Measurements from ENCODE around the gene NEGR1.

Gene NEGR1

GRCh38 chr1:71592646-71593274 lies 689.6 kb downstream of the NEGR1 start:
- ChIA-PET POLR2A (ENCODE audit: low non-redundant PET) (no interaction called here), CTCF (no interaction called here)
- H3K27ac ChIP-seq = no peak overlapping the region
- no peak for DNase-seq (ENCODE audit: low spot score)
- TF ChIP-seq CTCF (conservative IDR thresholded peaks at IDR 0.05; ENCODE audit: low read depth) = no peak

GRCh38 chr1:71589005-71589404 lies 693.3 kb downstream of the NEGR1 start:
- POLR2A ChIA-PET (ENCODE audit: low non-redundant PET) = no interaction called here
- CTCF ChIA-PET = interaction anchor here (0.6 kb wide), 1 partner anchor 691 kb away, joined by 3 read pairs; no protein-coding TSS in a partner anchor

GRCh38 chr1:71587961-71588360 lies 694.4 kb downstream of the NEGR1 start:
- ChIA-PET POLR2A (ENCODE audit: low non-redundant PET) (no interaction called here), CTCF (no interaction called here)
- no peak for DNase-seq (ENCODE audit: low spot score)
- TF ChIP-seq CTCF (conservative IDR thresholded peaks at IDR 0.05; ENCODE audit: low read depth) = no peak
- no peak overlapping the region for H3K27ac ChIP-seq

More at GRCh38 chr1:71589005-71589404, 693.3 kb downstream of the NEGR1 start:
- DNase-seq (ENCODE audit: low spot score) = no peak
- no peak overlapping the region for H3K27ac ChIP-seq
- TF ChIP-seq CTCF (conservative IDR thresholded peaks at IDR 0.05; ENCODE audit: low read depth) = no peak

- TF ChIP-seq CTCF (conservative IDR thresholded peaks at IDR 0.05; ENCODE audit: low read depth) = no peak
- no peak for DNase-seq (ENCODE audit: low spot score)
Observed at GRCh38 chr1:71586030-71586429, 696.3 kb downstream of the NEGR1 start.

GRCh38 chr1:71583756-71584155 lies 698.6 kb downstream of the NEGR1 start:
- DNase-seq (ENCODE audit: low spot score) = no peak
- no peak overlapping the region for H3K27ac ChIP-seq
- TF ChIP-seq CTCF (conservative IDR thresholded peaks at IDR 0.05; ENCODE audit: low read depth) = no peak
- POLR2A ChIA-PET (ENCODE audit: low non-redundant PET) = no interaction called here
- CTCF ChIA-PET = no interaction called here

More at GRCh38 chr1:71586030-71586429, 696.3 kb downstream of the NEGR1 start:
- H3K27ac ChIP-seq = no peak overlapping the region
- CTCF ChIA-PET = no interaction called here
- POLR2A ChIA-PET (ENCODE audit: low non-redundant PET) = no interaction called here

GRCh38 chr1:71582673-71583072 lies 699.7 kb downstream of the NEGR1 start:
- POLR2A ChIA-PET (ENCODE audit: low non-redundant PET) = no interaction called here

More at GRCh38 chr1:71582673-71583072, 699.7 kb downstream of the NEGR1 start:
- no peak overlapping the region for H3K27ac ChIP-seq
- CTCF ChIA-PET = interaction anchor here (0.6 kb wide), 1 partner anchor 275 kb away, joined by 3 read pairs; no protein-coding TSS in a partner anchor
- TF ChIP-seq CTCF (conservative IDR thresholded peaks at IDR 0.05; ENCODE audit: low read depth) = no peak
- DNase-seq (ENCODE audit: low spot score) = no peak

Data from RWPE1 (cell line).